ENCODE data around the gene LRRC74B.
"Not testable (repeated sequence)": the region's sequence is repeated elsewhere in the genome, so short reads cannot be mapped to it uniquely, and the experiment has no call there.

The LRRC74B gene, protein sequence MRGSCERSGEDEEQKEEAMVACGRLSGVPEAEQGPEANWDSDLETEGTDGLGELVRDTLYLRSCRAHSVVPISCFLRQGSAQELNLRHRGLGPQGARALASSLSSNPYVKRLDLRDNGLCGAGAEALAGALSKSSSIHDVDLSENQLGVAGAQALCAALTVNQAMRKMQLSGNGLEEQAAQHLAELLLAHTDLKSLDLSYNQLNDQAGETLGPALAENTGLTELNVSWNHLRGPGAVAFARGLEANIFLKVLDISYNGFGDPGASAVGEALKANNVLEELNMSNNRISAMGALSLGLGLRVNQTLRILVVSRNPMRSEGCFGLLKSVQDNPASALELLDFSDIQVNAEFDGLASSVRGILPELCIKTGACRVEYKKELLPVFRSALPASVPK

DNA sequence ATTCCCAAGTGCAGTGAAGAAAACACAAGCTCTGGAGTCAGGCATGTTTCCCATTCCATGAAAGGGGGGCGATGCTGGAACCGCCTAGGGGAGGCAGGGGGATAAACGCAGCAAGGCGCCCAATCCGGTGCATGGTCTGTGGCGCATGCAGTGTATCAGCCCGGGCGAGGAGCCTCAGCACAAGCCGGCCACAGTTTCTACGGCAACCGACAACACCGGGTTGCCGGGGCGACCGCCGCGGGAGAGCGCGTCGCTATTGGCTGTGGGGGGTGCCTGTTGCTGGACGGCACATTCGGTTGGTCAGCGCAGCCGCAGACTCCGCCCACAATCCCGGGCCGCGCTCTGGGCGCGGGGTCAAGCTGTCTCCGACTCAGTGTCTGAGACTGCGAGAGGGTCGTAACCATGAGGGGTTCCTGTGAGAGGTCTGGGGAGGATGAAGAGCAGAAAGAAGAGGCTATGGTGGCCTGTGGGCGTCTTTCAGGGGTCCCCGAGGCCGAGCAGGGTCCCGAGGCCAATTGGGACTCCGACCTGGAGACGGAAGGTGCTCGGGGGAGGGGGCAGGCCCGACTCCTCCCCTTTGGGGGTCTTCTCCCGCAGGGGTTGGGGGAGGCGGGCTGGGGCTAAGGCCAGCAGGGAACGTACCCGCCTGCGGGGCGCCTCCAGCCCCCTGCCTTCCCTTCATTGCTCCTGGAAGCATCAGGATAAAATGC lies at the start of gene LRRC74B:
LRRC74B (plus strand) TSS at position 362 of the 710 bp plus-strand sequence; CDS start at position 403, 41 bp downstream.
- peak; percentile 96 for DNase-seq

DNA sequence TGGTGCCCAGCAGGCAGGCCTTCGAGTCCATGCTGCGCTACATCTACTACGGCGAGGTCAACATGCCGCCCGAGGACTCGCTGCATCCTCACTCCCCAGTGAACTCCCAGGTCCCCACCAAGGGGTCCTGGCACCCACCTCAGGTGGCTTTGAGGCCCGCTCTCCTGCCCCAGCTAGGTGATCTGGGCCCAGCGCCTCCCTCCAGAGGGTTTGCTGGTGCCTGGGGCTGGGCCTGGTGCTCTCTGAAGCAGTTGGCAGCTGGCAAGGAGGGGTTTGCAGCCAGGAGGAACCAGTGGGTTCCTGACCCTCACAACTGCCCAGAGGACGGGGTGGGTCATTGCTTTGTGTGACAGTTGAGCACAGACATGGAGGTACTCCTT lies 49.7 kb upstream of the LRRC74B start:
- DNase-seq: no peak

DNA sequence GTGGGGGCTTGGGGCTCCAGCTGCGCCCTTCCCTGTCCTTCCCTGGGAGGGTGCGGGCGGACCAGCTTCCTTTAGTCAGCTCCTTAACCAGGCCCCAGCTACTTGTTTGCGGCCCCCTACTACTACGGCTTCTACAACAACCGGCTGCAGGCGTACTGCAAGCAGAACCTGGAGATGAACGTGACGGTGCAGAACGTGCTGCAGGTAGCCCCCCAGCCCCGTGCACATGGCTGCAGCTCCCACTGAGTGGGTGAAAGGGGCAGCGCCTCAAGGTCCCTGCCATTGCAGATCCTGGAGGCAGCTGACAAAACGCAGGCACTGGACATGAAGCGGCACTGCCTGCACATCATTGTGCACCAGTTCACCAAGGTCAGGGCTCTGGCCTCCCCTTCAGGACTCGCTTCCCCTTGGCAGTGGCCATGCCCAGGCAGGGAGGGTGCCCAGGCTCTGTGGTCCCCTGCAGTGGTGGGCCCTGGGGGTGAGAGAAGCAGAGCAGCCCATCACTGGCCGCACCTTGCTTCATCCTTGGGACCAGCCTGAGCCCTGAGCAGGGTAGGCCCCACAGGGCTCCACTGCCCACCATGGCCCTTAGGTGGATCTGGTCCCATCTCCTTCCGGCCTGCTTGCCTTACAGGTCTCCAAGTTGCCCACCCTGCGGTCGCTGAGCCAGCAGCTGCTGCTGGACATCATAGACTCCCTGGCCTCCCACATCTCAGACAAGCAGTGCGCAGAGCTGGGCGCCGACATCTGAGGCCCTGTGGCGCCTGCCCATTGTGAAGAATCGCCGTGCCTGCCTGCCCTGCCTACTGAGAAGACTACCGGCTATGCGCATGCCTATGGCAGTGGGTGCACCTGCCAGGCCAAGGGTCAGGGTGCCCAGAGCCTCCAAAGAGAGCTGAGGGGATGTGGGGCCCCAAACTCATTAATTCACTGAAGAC lies 48.9 kb upstream of the LRRC74B start:
- DNase-seq: no peak

DNA sequence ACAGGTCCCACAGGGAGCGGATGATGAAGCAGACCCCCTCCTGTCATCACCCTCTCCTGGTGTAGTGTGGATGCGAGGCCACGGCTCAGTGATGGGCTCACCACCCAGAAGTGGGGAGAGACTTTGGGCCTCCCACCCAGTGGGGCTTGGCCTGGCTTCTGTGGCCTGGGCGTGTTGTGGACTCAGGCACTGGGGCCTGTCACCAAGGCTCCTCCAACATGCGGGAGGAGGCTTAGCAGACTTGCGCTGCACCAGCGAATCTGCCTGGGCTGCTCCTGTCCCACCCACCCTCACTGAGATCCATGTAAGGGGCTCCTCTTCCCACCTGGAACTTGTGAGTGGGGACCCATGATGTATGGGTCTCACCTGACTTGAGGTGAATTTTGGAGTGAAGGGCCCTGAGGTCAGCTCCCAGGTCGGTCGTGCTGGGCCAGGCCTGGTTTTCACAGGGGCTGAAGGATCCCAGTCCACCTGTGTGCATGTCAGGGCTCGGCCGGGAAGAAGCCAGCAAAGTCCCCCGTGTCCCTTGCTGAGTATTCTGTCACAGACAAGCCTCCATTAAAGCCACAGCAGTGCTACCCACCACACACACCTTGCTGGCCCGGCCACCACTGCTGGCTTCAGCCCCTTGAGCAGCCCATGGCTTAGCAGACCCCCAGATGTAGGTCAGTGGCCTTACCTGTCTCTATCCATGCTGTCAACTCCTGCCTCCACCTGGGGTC lies 48.0 kb upstream of the LRRC74B start:
- DNase-seq: no peak

DNA sequence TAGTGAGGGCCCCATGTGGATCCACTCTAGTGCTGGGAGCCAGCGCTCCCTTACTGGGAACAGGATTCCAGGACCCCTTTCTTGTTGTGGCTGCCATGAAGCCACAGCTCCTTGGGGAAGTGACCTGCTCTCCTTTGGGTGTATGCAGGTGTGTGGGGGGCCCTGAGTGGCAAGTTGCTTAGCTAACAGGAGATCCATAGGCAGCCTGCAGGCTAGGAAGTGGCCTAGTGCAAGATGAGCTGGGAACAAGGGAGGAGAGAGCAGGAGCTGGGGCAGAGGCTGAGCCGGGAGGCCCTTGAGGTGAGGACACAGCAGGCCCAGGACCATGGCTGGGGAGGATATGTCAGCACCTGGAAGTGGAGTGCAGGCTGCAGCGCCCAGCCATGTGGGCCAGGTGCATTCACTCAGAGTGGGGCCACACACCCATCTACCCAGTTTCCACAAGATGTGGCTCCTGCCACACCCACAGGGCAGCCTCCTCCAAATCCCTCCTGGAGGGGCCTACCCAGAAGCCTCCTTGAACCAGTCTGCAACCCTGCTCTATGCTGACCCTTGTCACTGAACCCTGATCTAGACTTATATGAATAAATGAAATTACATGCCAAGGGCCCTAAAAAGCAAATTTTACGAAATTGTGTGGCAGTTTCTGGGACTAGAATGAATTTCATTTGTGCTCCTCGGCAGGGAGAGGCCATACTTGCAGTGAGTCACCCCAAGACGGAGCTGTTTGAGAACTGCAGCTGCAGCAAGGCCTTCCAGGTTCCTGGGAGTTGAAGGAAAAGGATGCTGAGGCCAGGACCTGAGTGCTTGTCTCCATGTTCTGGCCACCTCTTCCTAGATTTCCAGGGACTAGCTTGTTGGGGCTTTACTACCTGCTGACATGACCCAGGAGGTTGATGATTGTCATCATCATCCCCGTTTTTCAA lies 47.1 kb upstream of the LRRC74B start:
- DNase-seq: no peak

DNA sequence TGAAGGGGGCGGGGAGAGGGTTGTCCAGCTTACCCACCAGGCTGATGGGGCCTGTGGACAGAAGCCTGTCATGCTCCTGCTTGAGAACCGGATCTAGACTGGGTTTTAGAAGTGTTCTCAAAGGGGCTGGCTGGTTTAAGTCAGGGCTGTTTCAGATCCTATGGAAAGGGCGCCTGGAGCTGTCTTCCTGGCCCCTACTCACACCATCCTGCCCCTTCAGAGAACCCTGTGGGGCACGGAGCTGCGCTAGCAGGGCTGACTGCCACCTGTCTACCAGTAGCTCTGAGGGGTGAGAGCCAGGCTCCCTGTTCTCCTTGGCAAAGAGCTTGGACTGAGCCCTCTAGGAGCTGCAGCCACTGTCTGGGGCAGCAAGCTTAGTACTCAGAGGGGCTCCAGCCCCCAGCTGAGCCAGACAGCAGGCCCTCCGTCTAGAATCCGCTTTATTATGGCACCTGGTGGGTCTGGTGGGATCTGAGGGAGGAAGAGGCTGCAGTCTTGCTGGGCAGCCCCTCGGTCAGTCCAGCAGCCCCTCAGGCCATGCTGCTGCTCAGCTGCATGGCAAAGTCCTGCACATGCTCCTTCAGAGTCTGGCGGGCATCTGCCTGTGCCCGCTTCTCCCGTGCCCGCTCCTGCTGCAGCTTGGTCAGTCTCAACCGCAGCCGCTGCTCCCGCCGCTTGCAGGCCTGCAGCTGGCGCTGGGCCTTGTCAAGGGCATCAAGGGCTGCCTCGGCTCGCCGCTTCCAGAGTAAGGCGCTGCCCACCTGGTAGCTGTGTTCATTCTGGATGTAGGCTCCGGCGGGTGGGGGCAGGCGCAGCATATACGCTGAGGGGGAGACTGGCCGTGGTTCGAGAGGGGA lies 46.2 kb upstream of the LRRC74B start:
- no peak for DNase-seq

DNA sequence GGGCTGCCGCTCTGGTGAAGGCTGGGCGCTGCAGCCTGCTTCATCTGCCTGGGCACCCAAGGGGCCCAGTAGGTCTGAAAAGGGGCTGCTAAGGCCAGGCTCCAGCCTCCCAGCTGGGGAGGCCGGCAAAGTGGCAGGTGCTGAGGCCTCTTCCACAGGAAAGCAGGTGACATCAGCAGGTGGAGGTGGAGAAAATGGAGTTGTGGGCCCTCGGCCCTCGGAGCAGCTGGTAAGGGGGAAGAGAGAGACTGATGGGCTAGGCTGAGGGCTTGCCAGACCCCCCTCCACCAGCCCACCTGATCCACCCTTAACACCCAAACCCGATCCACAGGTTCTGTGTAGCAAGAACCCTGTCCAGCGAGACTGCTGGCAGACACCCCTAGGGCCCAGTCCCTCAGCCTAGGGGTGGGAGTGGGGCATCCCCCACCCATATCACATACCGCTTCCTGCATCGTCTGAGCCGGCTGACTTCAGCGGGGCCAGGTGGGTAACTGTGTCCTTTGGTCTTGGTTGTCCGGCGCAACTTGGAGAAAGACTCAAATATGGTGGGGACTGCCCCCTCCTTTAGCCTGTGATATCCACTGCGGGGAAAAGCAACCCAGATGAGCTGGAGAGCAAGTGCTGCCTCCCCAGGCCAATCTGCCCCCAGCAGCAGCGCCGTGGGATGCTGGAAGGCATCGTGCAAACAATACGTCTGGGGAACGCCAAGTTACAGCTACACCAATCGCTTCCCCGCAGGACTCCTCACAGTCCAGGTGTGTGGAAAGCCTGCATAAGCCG lies 45.3 kb upstream of the LRRC74B start:
- DNase-seq: no peak

DNA sequence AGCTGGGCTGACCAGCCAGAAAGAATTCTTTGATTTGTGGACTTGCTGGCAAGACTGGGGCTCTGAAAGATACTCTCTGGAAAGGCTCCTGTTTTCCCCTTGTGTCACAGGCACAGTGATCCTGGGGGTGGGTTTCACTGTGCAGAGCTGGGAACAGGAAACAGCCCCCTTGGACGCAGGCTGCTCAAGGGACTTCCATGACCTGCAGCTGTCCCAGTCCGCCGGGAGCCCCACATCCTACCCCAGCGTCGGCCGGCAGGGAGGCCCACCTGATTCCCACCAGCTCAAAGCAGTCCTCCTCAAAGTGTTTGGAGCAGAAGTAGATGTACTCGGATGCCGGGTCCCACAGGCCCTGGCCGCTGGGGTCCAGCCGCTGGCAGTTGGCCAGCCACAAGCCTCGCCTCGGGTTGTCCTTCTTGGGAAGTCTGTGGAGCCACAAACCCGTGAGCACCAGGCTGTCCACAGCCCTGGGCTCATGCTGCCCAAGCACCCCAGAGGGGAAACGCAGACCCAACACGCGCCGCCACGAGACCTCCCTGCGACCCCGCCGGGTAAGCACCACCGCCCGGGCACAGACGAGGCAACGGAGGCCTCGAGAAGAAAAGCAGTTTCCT lies 44.7 kb upstream of the LRRC74B start:
- DNase-seq: no peak

DNA sequence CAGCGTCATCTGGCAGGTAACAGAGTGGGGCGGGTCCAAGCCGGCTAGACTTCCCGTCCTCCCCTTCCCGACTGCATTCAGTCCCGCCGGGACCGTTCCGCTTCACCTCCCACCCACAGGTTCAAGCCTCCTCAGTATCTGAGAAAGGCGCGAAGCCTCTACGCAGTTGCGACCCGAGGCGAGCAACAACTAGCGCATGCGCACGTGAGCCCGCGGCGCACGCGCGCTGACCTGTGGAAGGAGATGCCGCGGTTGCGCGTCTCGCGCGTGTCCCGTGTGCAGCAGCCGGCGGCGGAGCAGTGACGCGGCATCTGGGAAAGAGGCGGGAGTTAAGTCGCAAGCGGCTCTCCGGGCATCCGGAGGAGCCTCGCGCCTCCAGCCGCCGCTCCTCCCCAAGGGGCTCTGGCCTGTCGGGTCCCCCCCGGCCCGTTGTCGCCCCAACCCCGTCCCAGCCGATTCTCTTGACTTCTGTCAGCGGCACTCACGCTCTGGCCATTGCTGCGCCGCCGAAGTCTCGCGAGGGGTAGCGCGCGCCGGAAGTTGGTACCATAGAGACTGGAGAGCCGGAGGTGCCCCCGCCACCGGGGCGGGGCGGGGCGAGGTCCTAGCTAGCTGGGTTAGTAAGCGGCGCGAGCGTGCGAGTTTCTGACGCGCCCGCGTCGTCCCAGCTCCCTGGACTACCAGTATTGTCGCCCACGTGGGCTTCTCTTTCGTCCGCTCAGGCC lies 44.0 kb upstream of the LRRC74B start, which contains the start of gene THAP7:
THAP7 (minus strand) TSS at position 518 of the 725 bp plus-strand sequence; CDS start at position 311, 207 bp downstream.
- DNase-seq: peak; percentile 99

DNA sequence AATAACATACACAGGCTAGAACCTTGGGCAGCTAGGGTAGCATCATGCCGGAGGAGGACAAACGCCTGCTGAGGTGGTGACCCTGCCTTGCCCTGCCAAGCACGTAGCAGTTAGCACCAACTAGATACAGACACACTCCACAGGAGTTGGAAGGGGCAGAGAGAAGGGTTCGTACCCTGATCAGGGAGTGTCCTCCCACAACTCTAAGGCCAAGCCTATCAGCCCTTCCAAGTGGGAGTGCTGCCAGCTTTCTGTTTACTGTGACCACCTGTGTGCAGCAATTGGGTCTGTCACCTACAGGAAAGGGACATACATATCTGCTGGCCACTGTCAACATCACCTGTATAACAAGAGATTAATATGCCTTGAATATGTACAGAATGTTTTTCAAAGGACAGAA lies 42.0 kb upstream of the LRRC74B start:
- DNase-seq: no peak

DNA sequence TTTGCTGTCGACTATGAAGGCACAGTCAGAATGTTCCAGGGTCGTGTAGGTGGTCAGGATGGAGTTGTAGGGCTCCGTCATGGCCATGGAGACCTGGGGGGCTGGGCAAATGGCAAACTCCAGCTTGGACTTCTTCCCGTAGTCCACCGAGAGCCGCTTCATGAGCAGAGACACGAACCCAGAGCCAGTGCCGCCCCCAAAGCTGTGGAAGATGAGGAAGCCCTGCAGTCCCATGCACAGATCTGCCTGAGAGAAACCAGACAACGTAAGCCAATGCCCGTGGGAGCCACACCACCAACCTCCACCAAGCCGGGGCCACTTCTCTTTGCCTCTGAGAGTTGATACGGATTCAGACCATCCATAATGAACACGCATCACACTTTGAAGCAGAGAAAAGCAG lies 36.5 kb upstream of the LRRC74B start:
- not testable (repeated sequence) for DNase-seq

DNA sequence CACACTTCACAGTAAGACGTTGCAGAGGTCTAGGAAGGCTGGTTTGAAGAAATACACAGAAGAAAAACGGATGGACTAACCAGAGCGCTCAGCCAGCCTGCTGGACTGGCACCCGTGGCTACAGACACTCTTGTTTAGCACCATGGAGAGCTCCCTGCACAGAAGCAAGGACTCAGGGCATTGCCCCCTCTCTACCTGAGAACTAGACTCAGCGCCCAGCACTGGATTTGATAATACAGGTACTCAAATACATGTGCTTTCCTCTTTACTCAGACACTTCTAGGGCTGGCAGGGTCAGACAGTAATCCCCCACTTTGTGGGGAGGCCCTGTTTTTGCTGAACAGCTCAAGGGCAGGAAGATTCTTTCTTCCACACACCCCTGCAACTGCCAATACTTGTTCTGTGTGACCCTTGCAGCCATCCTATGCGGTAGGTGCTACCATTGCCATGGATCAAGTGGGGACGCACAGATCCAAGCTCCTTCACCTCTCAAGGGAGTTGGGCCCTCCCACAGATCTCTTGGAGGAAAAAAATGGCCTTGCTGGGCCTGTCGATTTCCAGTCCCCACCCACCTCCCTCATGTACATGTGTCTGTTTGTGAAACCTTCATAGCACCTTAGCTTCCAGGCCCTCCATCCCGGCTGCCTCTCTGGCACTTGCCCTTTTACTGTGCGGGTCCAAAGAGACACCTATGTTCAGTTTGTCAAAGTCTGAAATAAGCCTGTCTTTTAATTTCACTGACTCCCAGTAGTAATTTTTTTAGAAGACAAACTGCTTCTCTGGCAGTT lies 35.9 kb upstream of the LRRC74B start:
- DNase-seq: peak; percentile 67

DNA sequence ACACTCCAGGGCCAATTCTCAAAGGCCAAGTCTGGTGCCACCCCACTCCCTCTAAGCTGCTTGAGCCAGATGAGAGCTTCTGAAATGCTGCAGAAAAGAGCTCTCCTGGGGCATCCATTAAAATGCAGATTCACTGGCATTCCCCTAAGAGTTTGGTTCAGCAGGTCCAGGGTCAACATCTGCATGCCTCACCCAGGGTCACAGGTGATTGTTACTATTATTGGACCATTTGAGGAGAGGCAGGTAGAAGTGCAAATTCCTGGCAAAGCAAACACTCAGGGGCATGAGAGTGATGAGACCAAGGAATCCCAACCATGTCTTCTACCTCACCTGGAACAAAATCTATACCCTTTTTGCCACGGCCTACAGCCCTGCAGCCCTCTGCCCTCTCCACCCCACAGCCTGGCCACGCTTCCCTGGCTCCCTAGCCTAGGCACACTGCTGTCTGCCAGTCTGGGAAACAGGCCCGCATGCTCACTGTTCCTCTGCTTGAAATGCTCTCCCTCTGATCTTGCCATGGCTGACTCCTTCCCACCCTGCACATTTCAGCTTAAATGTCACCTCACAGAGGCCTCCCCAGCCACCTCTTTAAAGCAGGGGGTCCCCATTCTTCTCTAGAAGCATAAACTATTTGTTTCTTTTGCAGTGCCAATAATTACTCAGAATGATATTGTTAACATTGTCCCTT lies 35.2 kb upstream of the LRRC74B start:
- DNase-seq: no peak

DNA sequence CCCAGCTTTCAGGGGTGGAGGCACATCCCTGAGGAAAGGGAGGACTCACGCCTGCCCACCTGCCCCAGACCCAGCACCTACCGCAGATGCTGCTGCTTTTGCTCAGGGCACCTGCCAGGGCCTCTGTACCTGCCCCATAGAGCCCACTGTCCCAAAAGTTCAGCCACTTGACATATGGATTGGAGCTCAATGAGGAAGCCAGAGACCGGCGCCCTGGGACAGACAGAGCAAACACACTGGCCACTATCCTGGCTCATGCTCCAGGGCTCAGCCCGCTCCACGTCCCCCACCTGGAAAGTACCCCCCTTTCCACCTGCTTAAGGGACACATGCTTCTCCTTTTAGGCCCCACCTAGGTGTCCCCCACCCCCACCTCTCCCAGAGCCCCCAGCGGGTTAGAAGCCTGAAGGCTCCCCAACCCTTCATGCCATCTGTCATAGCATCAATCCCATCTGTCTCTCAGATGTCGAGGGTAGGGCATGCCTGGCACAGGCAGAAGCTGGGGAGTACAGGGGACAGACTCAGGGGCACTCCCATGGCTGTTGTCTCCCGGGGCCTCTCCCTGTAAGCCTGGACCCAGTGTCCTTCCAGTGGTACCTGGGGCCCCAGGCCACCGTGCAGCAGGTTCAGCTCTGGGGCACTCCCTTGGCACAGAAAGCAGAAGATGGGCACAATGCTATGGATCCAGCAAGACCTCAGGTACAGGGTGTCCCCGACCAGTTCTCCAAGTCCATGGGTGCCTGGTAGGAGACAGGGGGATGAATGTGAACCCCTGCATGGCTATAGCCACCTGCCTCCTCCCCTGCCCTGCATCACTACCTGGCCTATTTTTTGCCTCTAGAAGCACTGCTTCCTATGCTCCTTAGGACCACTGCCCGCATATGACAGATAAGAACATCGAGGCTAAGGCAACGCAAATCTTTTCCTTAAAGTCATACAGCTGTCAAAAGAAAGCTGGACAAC lies 33.0 kb upstream of the LRRC74B start:
- no peak for DNase-seq

DNA sequence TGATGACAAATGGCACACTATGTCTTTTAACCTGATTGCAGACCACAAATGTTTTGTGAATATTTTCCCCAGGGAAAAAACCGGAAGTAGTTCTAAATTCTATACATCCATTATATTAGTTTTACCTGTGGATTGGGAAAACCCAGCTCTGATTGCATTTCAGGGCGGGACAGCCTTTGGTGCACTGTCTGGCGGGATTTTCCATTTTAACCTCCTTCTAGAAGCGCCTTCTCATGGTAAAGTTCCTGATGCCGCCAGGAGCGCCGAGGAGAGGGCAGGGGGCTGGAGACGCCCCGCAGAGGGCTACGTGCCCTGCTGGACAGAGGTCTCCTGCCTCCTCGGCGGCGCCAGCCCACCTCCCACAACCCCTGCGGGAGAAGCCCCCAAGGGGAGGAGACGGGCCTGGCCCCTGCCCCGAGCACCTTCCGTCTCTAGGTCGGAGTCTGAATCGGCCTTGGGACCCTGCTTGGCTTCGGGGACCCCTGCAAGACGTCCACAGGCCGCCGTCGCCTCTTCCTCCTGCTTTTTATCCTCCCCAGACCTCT lies 32.0 kb upstream of the LRRC74B start:
- no peak for DNase-seq
